ENCODE results near the gene SGF29.

DNA sequence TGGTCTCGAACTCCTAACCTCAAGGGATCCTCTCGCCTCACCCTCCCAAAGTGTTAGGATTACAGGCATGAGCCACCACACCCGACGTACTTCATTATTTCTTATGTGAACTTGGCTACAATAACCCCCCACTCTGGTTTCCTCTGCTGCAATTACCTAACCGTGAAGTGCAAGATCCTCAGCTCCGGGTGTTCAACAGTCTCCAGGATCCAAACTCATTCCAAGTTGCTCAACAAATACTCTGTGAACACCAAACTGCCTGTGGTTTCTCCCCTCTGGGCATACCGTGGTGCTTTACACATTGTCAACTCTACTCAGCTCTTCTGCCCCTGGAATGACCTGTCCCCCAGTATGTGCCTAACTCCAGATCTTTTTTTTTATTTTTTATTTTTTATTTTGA lies 62.9 kb downstream of the SGF29 start:
- TF ChIP-seq, protein P1, sequence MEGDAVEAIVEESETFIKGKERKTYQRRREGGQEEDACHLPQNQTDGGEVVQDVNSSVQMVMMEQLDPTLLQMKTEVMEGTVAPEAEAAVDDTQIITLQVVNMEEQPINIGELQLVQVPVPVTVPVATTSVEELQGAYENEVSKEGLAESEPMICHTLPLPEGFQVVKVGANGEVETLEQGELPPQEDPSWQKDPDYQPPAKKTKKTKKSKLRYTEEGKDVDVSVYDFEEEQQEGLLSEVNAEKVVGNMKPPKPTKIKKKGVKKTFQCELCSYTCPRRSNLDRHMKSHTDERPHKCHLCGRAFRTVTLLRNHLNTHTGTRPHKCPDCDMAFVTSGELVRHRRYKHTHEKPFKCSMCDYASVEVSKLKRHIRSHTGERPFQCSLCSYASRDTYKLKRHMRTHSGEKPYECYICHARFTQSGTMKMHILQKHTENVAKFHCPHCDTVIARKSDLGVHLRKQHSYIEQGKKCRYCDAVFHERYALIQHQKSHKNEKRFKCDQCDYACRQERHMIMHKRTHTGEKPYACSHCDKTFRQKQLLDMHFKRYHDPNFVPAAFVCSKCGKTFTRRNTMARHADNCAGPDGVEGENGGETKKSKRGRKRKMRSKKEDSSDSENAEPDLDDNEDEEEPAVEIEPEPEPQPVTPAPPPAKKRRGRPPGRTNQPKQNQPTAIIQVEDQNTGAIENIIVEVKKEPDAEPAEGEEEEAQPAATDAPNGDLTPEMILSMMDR (IDR thresholded peaks at IDR 0.05): no peak
- no peak for TF ChIP-seq POLR2A (IDR thresholded peaks at IDR 0.05)

Measured in esophagus squamous epithelium (tissue), 4 donors.